Measurements from ENCODE around the gene TMEM202.
A peak's percentile ranks its signal among the peaks of the same experiment; 100 is the strongest.
"Not testable (repeated sequence)": the region's sequence is repeated elsewhere in the genome, so short reads cannot be mapped to it uniquely, and the experiment has no call there.

Gene TMEM202

DNA sequence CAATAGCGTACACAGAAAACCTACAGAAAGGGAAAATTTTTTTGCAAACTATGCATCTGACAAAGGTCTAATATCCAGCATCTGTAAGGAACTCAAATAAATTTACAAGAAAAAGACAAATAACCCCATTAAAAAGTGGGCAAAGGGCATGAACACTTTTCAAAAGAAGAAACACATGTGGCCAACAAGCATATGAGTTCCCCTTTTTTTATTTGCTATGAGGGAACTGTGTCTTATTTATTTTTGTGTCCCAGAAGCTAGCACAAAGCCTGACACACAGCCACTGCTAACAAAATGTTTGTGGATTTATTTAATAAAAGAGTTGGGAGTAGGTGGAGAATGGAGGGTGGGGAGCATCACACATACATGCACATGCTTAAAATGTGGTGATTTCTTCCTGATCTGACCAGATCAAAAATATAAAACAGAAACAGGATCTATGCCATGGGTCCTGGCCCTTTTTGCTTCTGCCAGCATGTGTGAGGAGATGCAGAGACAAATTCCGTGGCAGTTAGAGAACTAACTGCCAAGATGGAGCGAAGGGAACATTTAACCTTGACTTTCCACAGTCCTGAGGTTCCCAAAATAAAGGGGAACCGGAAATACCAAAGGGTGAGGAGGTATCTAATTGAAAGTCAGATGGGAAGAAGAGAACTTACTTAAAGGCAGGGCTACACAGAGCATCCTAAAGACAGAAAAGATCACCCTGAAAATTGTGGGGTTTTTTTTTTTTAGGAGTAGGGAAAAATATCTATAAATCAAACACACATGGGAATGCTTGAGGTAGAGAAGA lies at the start of gene TMEM202:
TMEM202 (plus strand) TSS at position 510 of the 793 bp plus-strand sequence; CDS start at position 532, 22 bp downstream.
- DNase-seq = no peak

DNA sequence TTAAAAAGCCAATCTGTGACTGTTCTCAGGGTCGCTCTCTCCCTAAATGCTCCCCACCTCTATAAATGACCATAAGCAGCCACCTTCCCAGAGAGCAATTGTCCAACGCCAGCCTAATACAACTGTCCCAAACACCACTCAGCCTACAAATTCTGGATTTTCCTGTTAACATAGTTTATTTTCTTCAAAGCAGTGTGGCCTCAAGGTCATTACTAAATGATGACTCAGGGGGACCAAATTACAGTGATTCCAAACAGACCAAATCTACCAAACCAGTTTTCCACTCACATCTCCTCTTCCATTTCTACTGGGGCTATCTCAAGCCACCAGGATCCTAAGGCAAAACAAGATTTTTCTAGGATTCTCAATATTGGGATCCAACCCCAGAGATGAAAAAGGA lies 44.8 kb upstream of the TMEM202 start:
- DNase-seq = no peak

DNA sequence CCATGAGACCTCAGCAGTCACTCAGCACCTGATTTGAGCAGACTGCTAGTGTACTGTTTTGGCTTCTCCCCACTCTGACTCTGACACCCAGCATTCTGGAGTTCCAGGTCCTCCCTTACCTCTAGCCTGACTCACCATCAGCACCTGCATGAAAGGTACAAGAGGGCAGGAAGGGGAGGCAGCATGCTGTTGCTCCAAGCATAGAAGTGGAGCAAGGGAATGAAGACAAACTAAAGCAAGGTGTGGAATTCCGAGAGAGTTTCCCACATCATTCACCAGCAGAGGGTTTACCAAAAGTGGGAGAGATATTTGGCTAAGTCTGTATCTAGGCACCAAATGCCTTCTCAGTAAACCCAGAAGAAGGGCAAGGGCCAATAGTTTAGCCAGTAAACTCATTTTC lies 43.6 kb upstream of the TMEM202 start:
- DNase-seq = no peak

DNA sequence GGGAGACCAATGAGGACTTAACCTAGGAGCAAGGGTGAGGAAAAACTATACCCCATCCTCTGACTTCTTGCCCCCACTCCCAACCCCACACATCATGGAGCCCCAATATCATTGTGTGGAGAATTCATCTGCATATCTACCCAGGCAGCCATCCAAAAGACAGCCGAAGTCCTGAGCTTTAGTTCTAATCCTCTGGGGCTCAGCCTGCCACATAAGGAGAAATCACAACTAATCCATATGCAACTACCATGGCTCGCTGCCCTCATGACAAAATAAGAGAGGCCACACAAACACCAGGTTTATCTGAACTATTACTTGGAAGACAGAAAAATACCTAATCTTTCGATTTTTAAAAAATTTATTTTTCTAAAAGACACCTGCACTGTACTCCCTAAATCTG lies 40.0 kb upstream of the TMEM202 start:
- DNase-seq = no peak

GRCh38 chr15:72358650-72359171 lies 39.4 kb upstream of the TMEM202 start:
- no peak for DNase-seq

GRCh38 chr15:72361176-72361575 lies 36.9 kb upstream of the TMEM202 start:
- no peak for DNase-seq

GRCh38 chr15:72365844-72366243 lies 32.3 kb upstream of the TMEM202 start:
- DNase-seq = no peak

DNA sequence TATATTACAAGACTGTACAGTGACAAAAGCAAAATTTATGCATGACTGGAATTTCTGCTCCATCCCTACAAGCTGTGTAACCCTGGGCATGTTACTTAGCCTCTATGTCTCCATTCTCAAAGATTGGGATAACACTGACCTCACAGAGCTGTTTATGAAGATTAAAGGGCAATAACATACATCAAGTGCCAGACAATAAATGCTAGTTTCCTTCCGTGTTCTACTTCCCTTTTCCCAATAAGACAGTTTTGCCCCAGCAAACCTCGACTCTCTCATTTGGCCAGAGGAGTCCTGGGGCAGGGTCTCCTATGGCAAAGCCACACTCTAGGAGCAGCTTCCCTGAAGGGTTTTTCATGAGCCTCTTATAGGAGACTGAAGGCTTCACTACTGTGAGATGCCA lies 29.8 kb upstream of the TMEM202 start:
- DNase-seq = no peak

- no peak for DNase-seq
Observed at GRCh38 chr15:72368899-72369298, 29.2 kb upstream of the TMEM202 start.

GRCh38 chr15:72369964-72370363 lies 28.1 kb upstream of the TMEM202 start:
- no peak for DNase-seq

GRCh38 chr15:72372361-72372760 lies 25.7 kb upstream of the TMEM202 start:
- DNase-seq = no peak

DNA sequence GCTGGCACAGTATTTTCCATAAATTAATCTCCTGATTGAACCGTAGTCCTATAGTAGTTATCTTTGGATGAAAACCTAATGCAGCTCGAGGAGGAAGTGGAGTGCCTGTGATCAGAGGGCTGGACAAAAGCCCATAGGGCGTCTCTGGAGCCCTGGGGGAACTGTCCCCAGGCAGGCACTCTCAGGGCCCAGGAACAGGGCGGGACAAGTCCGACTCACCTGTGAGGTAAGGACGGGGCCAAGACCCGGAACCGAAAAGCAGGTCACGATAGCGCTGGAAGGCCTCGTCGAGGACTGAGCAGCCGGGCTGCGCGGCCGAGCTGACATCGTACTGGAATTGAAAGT lies 22.6 kb upstream of the TMEM202 start:
- no peak for DNase-seq

DNA sequence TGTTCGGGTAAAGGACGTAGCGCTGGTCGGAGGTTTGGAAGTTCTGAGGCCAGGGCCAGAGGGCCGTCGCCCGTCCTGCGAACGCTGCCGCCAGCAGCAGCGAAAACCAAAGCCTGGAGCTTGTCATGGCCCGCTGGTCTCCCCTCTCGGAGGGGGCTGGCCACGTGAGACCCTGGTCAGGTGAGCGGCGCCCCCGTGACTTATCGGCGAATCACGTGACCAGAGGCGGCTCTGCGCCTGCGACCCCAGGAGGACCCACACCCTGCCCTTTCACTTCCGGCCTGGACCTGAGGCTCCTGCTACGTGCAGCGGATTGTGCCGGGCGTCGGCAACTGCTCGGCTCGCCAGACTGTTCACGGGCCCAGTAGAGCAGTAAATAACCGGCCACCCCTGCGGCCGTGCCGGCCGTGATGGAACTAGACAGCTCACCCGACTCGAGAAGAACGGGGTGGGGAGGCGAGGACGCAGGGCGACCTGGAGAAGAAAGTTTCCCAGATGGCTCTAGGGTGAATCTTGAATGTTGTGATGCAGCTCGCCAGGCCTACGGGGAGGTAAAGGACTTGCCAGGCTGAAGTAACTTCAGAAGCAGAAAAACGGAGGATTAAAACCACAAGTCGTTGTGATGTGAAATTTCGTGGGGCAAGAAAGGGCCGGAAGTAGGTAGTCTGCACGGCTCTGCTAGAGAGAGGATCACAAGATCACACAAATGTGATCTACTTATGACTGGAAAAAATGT lies 22.1 kb upstream of the TMEM202 start, which contains the start of gene HEXA:
HEXA (minus strand) TSS at position 169 of the 736 bp plus-strand sequence; CDS start at position 127, 42 bp downstream.
- DNase-seq = peak; percentile 95

GRCh38 chr15:72377331-72377730 lies 20.8 kb upstream of the TMEM202 start:
- DNase-seq = no peak

GRCh38 chr15:72379106-72379505 lies 19.0 kb upstream of the TMEM202 start:
- DNase-seq = not testable (repeated sequence)

DNA sequence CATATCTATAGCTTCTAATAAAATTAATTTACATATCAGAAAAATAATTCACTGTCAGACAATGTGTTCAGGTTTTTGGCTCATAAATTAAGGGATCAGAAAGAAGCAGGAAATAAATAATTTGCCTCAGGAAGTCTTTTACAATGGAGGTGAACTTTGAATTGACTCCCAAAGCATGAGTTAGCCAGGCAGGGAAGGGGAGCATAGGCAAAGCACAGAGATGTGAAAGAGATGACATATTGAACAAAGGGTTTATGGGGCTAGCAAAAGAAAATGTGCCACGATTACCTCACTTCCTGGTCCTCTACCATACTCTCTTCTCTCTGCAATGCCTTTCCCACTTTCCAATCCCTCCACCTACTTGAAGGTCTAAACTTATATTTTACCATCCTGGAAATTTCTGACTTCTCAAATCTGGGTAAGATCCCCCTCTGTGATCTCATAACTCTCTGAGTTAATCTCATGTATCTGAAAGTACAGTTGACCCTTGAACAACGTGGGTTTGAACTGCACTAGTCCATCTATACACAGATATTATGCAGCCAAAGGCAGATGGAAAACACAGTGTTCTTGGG lies 18.2 kb upstream of the TMEM202 start:
- DNase-seq = no peak

DNA sequence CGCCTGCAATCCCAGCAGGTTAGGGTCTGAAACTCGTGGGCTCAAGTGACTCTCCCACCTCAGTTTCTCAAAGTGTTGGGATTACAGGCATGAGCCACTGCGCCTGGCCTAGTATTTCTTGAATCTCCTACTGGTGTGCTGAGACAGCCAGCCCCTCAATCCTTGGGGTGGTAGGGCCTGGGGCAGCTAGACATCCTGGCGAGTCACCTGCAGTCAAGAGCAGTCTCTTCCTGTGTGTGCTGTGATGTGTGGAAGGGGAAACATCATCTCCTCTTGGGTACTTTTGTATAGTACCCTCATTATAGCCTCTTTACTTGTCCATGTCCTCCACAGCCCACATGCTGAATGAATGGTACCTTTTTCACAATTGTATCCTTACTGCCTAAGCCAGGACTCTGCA lies 17.4 kb upstream of the TMEM202 start:
- no peak for DNase-seq

DNA sequence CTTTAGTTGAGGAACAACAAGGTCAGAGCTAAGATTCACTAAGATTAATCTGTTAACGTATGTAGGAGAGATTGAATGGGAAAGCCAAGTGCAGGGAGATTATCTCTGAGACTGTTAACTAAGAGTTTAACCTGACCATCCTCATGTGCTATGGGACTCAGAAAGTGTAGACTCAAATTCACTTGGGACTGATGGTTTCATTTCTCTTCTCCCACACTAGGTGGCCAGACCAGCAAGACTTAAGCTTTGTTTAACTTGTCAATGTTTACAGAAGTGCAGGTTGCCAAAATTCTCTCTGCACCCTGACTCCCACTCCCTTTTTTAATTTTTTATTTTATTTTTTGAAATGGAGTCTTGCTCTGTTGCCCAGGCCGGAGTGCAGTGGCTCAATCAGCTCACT lies 16.0 kb upstream of the TMEM202 start:
- DNase-seq = no peak

DNA sequence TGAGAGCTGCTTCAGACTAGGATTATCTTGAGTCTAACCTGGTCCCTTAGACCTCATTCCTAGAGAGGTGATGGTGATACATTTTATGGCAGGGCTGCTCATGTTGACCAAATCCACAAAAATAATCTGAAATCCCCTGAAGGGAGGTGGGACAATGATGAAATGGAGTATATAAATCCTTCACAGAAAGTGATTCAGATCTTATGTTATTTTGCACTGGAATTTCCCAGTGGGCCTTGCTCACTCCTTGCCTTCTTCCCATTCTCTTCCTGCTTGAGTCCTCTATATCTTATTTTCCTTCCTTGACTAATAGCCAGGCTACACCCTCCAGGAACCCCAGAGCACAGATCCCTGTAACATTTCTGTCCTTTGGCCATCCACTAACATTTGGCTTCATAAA lies 10.4 kb upstream of the TMEM202 start:
- DNase-seq = no peak

DNA sequence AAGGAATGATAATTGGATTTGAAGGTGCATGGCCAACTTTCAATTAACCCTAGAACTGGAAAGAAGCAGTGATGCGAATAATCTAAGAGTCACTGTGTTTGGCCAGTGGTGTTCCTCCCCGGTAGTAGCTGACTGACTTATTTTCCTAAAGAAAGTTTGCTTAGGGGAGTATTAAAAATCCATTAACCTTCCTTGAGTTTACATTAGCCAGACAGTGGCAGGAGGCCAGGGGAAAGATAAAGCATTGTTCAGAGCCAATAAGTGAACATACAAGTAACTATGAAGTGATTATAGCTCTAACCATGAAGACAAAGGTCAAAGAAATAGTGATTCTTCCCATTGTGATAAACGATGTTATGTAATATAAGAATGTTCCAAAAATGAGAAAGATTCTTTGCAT lies 8.9 kb upstream of the TMEM202 start:
- DNase-seq = no peak

GRCh38 chr15:72396331-72396730 lies 1.8 kb upstream of the TMEM202 start:
- not testable (repeated sequence) for DNase-seq

DNA sequence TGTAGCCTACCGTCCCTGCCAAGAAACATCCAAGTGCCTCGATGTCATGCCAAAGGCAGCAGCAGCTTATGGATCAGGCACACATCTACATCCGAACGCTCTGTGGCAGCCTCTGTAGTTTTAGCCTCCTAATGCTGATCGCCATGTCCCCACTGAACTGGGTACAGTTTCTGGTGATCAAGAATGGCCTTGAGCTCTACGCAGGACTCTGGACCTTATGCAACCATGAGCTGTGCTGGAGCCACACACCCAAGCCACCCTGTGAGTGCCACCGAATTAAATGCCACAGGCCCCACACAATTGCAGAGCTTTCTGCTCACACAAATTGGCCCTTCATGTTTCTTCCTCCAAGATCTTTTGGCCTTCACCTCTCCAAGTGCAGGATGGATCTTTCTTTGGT lies 543 bp downstream of the TMEM202 start:
- DNase-seq = no peak

DNA sequence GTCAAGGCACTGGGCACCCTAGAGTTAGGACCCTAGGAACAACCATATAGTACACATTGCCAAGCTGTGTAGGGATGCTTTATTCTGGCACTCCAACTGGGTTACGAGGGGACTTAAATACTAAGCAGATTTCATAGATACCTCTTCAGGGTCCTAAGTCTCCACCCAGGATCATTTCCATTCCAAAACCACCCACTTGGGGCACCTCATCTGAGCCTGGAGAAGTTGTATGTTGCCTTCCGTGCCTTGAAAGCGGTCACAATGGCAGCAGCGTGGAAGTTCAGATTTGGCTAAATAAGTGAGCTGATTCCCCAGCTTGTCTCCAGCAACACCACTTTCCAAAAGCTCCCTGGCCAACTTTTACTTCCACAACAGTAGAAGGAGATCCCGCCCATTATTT lies 4.6 kb downstream of the TMEM202 start:
- DNase-seq = no peak

DNA sequence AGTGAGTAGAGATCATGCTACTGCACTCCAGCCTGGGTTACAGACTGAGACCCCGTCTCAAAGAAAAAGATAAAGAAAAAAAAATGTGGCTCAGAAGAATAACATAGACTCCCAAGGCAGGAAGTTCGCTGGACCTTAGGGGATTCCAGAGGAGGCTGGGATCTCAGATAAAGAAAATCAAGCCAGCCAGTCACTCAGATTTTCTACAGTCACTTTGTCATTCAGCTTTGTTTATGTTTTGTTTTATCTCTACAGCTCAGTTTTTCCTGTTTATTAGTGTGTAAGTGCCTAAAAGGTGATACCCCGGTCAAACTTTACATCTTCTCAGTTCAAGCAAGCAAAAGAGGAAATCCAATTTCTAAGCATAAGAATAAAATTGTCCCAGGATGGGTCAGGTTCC lies 6.3 kb downstream of the TMEM202 start:
- DNase-seq = no peak

Measured in activated T-cell treated with anti-CD3 and anti-CD28 coated beads, Interleukin-2, amount 50 U/mL, for 1 hour (primary cell).